K562 (cell line): ENCODE data around the gene KDM2A. TPM values are rescaled to one million over a fixed set of nuclear protein-coding genes. Genes with fewer than 3 reads are reported as not detected.
"Not testable (repeated sequence)": the region's sequence is repeated elsewhere in the genome, so short reads cannot be mapped to it uniquely, and the experiment has no call there.

Source experiments
- ATAC-seq: fragments of 200-7000 bp; cut with Tn5 transposase; 3 replicates; pipeline ENCODE4 v1.9.1; 2020; ENCODE audit warnings: moderate library complexity
- BruUV-seq: library from RNA; stranded (reverse); fragments of 400-500 nt; replicated peaks from 2 replicates; lab custom pipeline; 2021; lab: Mats Ljungman, UMichigan
- CTCF ChIA-PET: fragments of 300-600 bp; formaldehyde crosslinking; extraction: SDS; loops from one replicate; lab custom pipeline; 2021; ENCODE audit warnings: low intra/inter-chr PET ratio; lab: Yijun Ruan, JAX
- POLR2A ChIA-PET: fragments of 300-600, 350-650 bp; sonication (Branson Sonifier 250); formaldehyde crosslinking; extraction: SDS; loops from one replicate; lab custom pipeline; 2021; ENCODE audit warnings: antibody characterized with exemption, inconsistent platforms; lab: Yijun Ruan, JAX
- DNase-seq, 4 experiments: peaks; one replicate each; pipeline versions ENCODE4 v3.0.0 to v3.0.0-alpha.2; 2011 to 2018; ENCODE audit warnings: low spot score in 3 of 4, mixed read lengths in 3 of 4; ENCODE audit errors: extremely low read depth in 1 of 4
- FAIRE-seq: peaks from 2 replicates; lab custom pipeline; 2011; peaks lifted over from hg19 to GRCh38; lab: Jason Lieb, UNC
- H2AFZ ChIP-seq: 2 replicates; pipeline ENCODE4 v1.6.0; 2011; ENCODE audit warnings: low read depth, low read length, control low read depth, inconsistent platforms
- H3K27ac ChIP-seq: fragments of 200-600 bp; 3 replicates; pipeline ENCODE4 v1.8.0; 2011; ENCODE audit warnings: low read depth, mild to moderate bottlenecking, control low read depth, inconsistent platforms, low read length, moderate library complexity, mixed read lengths; ENCODE audit errors: extremely low read depth
- H3K27me3 ChIP-seq, 2 experiments: fragments of 300-600 bp in 1 of 2; 2 replicates in 1 of 2; 3 replicates in 1 of 2; pipeline versions ENCODE4 v1.6.0 to v1.8.0; 2011; ENCODE audit warnings: inconsistent platforms in 2 of 2, low read length in 2 of 2, mild to moderate bottlenecking in 1 of 2, mixed read lengths in 1 of 2, moderate library complexity in 1 of 2; ENCODE audit not compliant: control insufficient read depth in 2 of 2, insufficient read depth in 2 of 2
- H3K36me3 ChIP-seq: fragments of 300-600 bp; 3 replicates; pipeline ENCODE4 v1.8.0; 2011; ENCODE audit warnings: mild to moderate bottlenecking, low read length, inconsistent platforms; ENCODE audit not compliant: control insufficient read depth, insufficient read depth
- H3K4me1 ChIP-seq, 2 experiments: fragments of 200-600 bp in 1 of 2; replicated peaks in 1 of 2; 2 replicates in 1 of 2; 3 replicates in 1 of 2; pipeline versions ENCODE4 v1.5.1 to v1.8.0; 2011; ENCODE audit warnings: inconsistent platforms in 2 of 2, low read length in 2 of 2, mild to moderate bottlenecking in 1 of 2, mixed read lengths in 1 of 2, moderate library complexity in 1 of 2; ENCODE audit not compliant: control insufficient read depth in 2 of 2, insufficient read depth in 2 of 2
- H3K4me2 ChIP-seq: 2 replicates; pipeline ENCODE4 v1.6.1; 2011; ENCODE audit warnings: low read length, control low read depth, inconsistent platforms, mixed read lengths; ENCODE audit not compliant: insufficient read depth
- H3K4me3 ChIP-seq: fragments of 200-600 bp; sonication (generic), shearing (Covaris generic); 2 replicates; pipeline ENCODE4 v1.5.1; 2016; ENCODE audit warnings: control low read depth, inconsistent platforms
- H3K79me2 ChIP-seq: fragments of 200-600 bp; 3 replicates; pipeline ENCODE4 v1.8.0; 2011; ENCODE audit warnings: low read length, inconsistent platforms; ENCODE audit not compliant: control insufficient read depth, insufficient read depth
- H3K9ac ChIP-seq, 2 experiments: 2 replicates each; pipeline versions ENCODE4 v1.6.0 to v1.6.1; 2011; ENCODE audit warnings: low read depth in 2 of 2, low read length in 2 of 2, control low read depth in 1 of 2, inconsistent platforms in 1 of 2, mild to moderate bottlenecking in 1 of 2, mixed read lengths in 1 of 2; ENCODE audit not compliant: insufficient read depth in 1 of 2
- H3K9me1 ChIP-seq: one replicate; pipeline ENCODE4 v1.6.0; 2011; ENCODE audit warnings: inconsistent platforms, mild to moderate bottlenecking, low read length, moderate library complexity; ENCODE audit not compliant: control insufficient read depth, insufficient read depth
- H3K9me3 ChIP-seq: replicated peaks from 2 replicates; pipeline ENCODE4 v1.5.1; 2011; ENCODE audit warnings: low read depth, low read length, inconsistent platforms; ENCODE audit not compliant: control insufficient read depth, insufficient read depth
- H4K20me1 ChIP-seq: replicated peaks from 2 replicates; pipeline ENCODE4 v1.6.1; 2011; ENCODE audit warnings: low read length, inconsistent platforms, mixed read lengths; ENCODE audit not compliant: control insufficient read depth, insufficient read depth
- C11orf30 ChIP-seq: fragments of 450-650 bp; IDR thresholded peaks from 2 replicates; pipeline ENCODE4 v1.6.1; 2016; ENCODE audit warnings: low read depth, mild to moderate bottlenecking
- CREM ChIP-seq: IDR thresholded peaks from 2 replicates; pipeline ENCODE4 v1.6.1; 2014; ENCODE audit warnings: antibody characterized with exemption, low read depth
- KAT8 ChIP-seq: fragments of 450-650 bp; IDR thresholded peaks from 2 replicates; pipeline ENCODE4 v1.6.1; 2016; ENCODE audit warnings: low read depth, mild to moderate bottlenecking
- MAFF ChIP-seq: IDR thresholded peaks from 2 replicates; pipeline ENCODE4 v1.6.1; 2012; ENCODE audit warnings: low read length, improper control_type of control experiment
- MAFG ChIP-seq: fragments of 450-650 bp; conservative IDR thresholded peaks from 2 replicates; pipeline ENCODE4 v1.6.1; 2016; ENCODE audit warnings: missing genetic modification characterization, missing compliant biosample characterization
- MAFK ChIP-seq: IDR thresholded peaks from 2 replicates; pipeline ENCODE4 v1.6.1; 2011; ENCODE audit warnings: low read length, improper control_type of control experiment
- NFE2 ChIP-seq: IDR thresholded peaks from 2 replicates; pipeline ENCODE4 v1.6.1; 2014; ENCODE audit warnings: antibody characterized with exemption, low read depth
- RBM15 ChIP-seq: fragments of 200-400 bp; formaldehyde crosslinking; IDR thresholded peaks from 2 replicates; pipeline ENCODE4 v1.6.1; 2018; ENCODE audit warnings: mild to moderate bottlenecking, low read length, moderate library complexity; ENCODE audit not compliant: insufficient read depth
- ZNF316 ChIP-seq: fragments of 450-650 bp; IDR thresholded peaks from 2 replicates; pipeline ENCODE4 v1.6.1; 2016
- ZNF644 ChIP-seq: fragments of 200-800 bp; sonication (Bioruptor generic); IDR thresholded peaks from 2 replicates; pipeline ENCODE4 v1.6.1; 2016; ENCODE audit warnings: low read depth, missing genetic modification characterization, missing compliant biosample characterization
- WGBS: fragments of 100-300 bp; shearing (Covaris generic); methylation state at CpG from one replicate; pipeline ENCODE4 v1.1.6; 2016; ENCODE audit warnings: low coverage, mixed read lengths; ENCODE audit not compliant: insufficient coverage; ENCODE audit errors: missing lambda C conversion rate; 5-methylcytosine and 5-hydroxymethylcytosine counted together
- in situ Hi-C: fragments of 300-500 bp; cut with MboI; formaldehyde crosslinking; loops from 4 replicates; pipeline ENCODE4 v1.15.0; 2018; ENCODE audit warnings: inconsistent platforms, mixed read lengths
- intact Hi-C: fragments of 100-400 bp; cut with micrococcal nuclease; formaldehyde crosslinking; loops from 2 replicates; pipeline ENCODE4 v1.14.2; 2022
- polyA plus RNA-seq, 8 experiments: library from polyadenylated mRNA; depleted of rRNA in 4 of 8; stranded (reverse) in 5 of 8; unstranded in 3 of 8; fragments of >200 nt; fragmentation: Nextera tagmentation in 2 of 8; fragmentation: Illumina TruSeq in 1 of 8; extraction: Ambion mirVana in 2 of 8; extraction: Trizol in 1 of 8; gene quantifications; 2 replicates each; pipeline versions ENCODE4 v1.2.1 to v1.2.3, GENCODE V29; 2011 to 2014; ENCODE audit warnings: inconsistent platforms in 1 of 8, missing spikeins in 1 of 8
- total RNA-seq, 7 experiments: library from RNA; depleted of rRNA in 6 of 7; stranded (reverse); fragments of >200 nt in 6 of 7; fragmentation: Illumina TruSeq in 2 of 7; extraction: Trizol in 2 of 7; gene quantifications; 2 replicates each; pipeline versions ENCODE4 v1.2.1 to v1.2.3, GENCODE V29; 2011 to 2021; ENCODE audit warnings: low replicate concordance in 1 of 7

KDM2A gene
- total and polyA plus RNA-seq, 9 of the 15 experiments (the other 6 are each of a cell fraction or from before 2014, with no cell fraction given), result 5.0 to 39.3 (median 21.3) TPM

- ChIA-PET CTCF (no interaction called here), POLR2A (interaction anchor here (0.6 to 2.4 kb wide), 3 partner anchors 10 to 356 kb away, joined by 3 to 12 read pairs (median 3); no protein-coding TSS in a partner anchor)
- no TSS peak for BruUV-seq
- Histone ChIP-seq H3K9ac (no peak overlapping the region), H3K9me1 (no peaks in the 10 kb centered on the region), H3K79me2 (no peaks in the 10 kb centered on the region), H4K20me1 (no peaks in the 10 kb centered on the region), H3K27ac (no peak overlapping the region), H3K9me3 (no peaks in the 10 kb centered on the region), H3K4me1 (no peaks in the 10 kb centered on the region), H3K4me3 (no peak overlapping the region), H3K27me3 (no peaks in the 10 kb centered on the region), H2AFZ (no peak overlapping the region), H3K4me2 (no peak overlapping the region), H3K36me3 (peaks cover 27% of the 10 kb centered on the region; the same call in 1 of the 3 replicates)
- no peak for DNase-seq
- 54% methylated on average over 3 of the region's 3 CpGs for WGBS
- no peak for FAIRE-seq
- intact Hi-C loops (no loop called here), in situ Hi-C loops (no loop called here)
- ATAC-seq, result no peak
- TF ChIP-seq KAT8 (no peak), ZNF316 (peak; percentile 72), MAFK (peak; percentile 24; the same call in 1 of the 2 replicates), C11orf30 (peak; percentile 56), RBM15 (no peak), CREM (no peak), MAFG (peak; percentile 75), MAFF (0 out of 2 replicates have a peak, but pooled peaks have one; percentile 33), NFE2 (peak; percentile 57; the same call in 1 of the 2 replicates), ZNF644 (no peak)
Measured at GRCh38 chr11:67204822-67205221, 85.8 kb downstream of the KDM2A start.

- CTCF ChIA-PET, result not testable (repeated sequence)
Measured at GRCh38 chr11:67209222-67209621, 90.2 kb downstream of the KDM2A start.

More at GRCh38 chr11:67209222-67209621, 90.2 kb downstream of the KDM2A start:
- H3K79me2 ChIP-seq, H3K4me1 ChIP-seq, H3K4me3 ChIP-seq, intact Hi-C loops, FAIRE-seq, POLR2A ChIA-PET, DNase-seq, H3K4me2 ChIP-seq, H2AFZ ChIP-seq, H4K20me1 ChIP-seq, BruUV-seq, ATAC-seq, H3K9me1 ChIP-seq, H3K9me3 ChIP-seq, H3K27ac ChIP-seq, H3K9ac ChIP-seq, in situ Hi-C loops, H3K27me3 ChIP-seq: not testable (repeated sequence)
- peaks cover 37% of the 10 kb centered on the region for H3K36me3 ChIP-seq
- 99% methylated on average over 6 of the region's 6 CpGs for WGBS
